ENCODE results near the gene KRTAP2-1.
"Not testable (repeated sequence)": the region's sequence is repeated elsewhere in the genome, so short reads cannot be mapped to it uniquely, and the experiment has no call there.

The KRTAP2-1 gene

DNA sequence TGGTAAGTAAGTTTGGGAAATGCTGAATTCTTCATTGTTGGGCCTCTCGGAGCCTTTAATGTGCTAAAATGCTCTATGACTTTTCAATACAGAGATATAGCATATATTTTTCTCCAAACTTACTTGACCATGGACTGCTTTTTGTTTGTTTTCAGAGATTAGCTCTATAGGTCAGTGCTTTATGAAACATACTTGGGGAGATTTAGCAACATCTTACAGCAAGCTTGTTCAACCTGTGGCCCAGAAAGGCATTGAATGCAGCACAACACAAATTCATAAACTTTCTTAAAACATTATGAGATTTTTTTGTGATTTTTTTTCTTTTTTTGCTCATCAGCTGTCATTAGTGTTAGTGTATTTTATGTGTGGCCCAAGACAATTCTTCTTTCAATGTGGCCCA lies 37.2 kb downstream of the KRTAP2-1 start:
- TF ChIP-seq, protein P1, sequence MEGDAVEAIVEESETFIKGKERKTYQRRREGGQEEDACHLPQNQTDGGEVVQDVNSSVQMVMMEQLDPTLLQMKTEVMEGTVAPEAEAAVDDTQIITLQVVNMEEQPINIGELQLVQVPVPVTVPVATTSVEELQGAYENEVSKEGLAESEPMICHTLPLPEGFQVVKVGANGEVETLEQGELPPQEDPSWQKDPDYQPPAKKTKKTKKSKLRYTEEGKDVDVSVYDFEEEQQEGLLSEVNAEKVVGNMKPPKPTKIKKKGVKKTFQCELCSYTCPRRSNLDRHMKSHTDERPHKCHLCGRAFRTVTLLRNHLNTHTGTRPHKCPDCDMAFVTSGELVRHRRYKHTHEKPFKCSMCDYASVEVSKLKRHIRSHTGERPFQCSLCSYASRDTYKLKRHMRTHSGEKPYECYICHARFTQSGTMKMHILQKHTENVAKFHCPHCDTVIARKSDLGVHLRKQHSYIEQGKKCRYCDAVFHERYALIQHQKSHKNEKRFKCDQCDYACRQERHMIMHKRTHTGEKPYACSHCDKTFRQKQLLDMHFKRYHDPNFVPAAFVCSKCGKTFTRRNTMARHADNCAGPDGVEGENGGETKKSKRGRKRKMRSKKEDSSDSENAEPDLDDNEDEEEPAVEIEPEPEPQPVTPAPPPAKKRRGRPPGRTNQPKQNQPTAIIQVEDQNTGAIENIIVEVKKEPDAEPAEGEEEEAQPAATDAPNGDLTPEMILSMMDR (IDR thresholded peaks at IDR 0.05; ENCODE audit: control insufficient read depth, extremely low read depth, insufficient read depth), result no peak
- DNase-seq (ENCODE audit: low read depth), result no peak
- no peak overlapping the region for H3K4me3 ChIP-seq (ENCODE audit: low read depth, low read length)

DNA sequence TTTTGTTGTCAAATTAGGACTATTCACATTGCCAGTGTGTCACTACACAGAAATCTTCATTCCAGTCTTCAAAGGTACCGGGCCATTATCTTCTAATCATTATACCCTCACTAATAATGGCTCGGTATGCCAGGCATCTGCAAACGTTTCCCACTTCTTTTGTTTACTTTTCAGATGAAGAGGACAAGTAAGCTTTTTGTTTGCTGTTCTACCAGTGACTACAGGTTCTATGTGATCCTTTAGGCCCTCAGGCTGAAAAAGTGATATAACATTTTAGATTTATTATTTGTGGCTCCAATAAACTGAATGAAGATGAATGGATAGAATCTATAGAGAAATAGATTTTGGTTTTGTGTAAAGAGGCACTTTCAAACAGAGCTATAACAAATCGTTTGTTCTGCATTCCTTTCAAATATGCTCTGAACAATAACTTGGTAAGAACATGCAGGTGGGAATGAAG lies 37.8 kb downstream of the KRTAP2-1 start:
- peak; percentile 81 for DNase-seq (ENCODE audit: low read depth)

DNA sequence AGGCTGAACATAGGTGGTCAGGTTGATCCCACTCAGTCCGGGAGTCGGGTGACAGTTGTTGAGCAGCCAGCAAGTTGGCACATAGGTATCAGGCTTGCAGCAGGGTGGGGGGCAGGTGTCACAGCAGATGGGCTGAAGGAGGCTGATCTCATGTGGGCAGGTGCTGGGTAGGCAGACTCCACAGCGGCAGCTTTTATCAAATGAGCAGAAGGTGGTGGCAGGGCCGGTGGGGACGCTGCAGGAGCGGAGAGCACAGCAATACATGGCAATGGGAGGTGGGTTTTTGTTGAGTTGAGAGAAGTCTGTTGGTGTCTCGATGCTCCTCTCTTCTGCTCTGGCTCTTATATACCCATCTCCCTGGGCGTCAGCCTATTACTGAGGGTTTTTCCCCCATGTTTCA lies 38.3 kb downstream of the KRTAP2-1 start, which contains the start of gene KRTAP3-1:
Gene KRTAP3-1, minus strand, starts transcription at position 318 of the 400 bp plus-strand sequence. Its CDS starts 54 bp downstream, at position 264.
- TF ChIP-seq, protein P1 (IDR thresholded peaks at IDR 0.05; ENCODE audit: control insufficient read depth, extremely low read depth, insufficient read depth), result no peak
- no peak within 1 kb of the TSS for H3K4me3 ChIP-seq (ENCODE audit: low read depth, low read length)
- no peak for DNase-seq (ENCODE audit: low read depth)

More for the DNA sequence above, 37.8 kb downstream of the KRTAP2-1 start:
- H3K4me3 ChIP-seq (ENCODE audit: low read depth, low read length), result no peak overlapping the region
- TF ChIP-seq, protein P1 (IDR thresholded peaks at IDR 0.05; ENCODE audit: control insufficient read depth, extremely low read depth, insufficient read depth), result no peak

DNA sequence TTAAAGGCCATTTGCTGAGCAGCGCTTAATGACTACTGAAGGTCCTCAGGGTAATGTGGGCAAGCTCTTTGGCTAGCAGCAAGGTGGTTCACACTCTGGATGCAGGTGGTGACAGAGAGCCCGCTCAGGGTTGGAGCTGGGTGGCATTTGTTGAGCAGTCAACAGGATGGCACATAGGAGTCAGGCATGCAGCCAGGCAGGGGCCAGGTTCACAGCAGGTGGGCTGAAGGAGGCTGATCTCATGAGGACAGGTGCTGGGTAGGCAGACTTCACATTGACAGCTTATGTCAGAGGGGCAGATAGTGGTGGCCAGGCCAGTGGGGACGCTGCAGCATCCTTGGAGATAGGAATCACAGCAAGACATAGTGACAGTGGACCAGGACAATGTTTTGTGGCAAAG lies 42.7 kb downstream of the KRTAP2-1 start:
- H3K4me3 ChIP-seq (ENCODE audit: low read depth, low read length), result no peak overlapping the region
- DNase-seq (ENCODE audit: low read depth), result no peak
- TF ChIP-seq, protein P1 (IDR thresholded peaks at IDR 0.05; ENCODE audit: control insufficient read depth, extremely low read depth, insufficient read depth), result no peak

DNA sequence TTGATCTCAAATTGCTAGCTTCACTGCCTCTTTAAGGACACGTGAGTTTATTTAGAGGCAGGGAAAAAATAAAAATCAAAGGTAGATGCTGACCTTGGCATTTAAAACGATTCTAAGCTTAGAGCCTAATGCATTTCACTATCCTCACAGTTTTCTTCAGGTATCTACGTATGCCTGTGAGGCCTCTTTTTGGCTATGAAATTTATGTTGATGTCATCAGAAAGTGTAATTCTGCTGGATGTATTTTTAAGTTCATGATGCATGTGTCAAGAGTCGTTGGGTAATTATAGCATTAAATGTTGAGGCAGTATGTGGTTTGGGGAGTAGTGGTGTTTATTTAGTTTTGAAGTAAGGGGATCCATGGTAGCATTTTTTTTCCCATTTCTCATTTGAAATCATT lies 43.2 kb downstream of the KRTAP2-1 start:
- H3K4me3 ChIP-seq (ENCODE audit: low read depth, low read length), result no peak overlapping the region
- TF ChIP-seq, protein P1 (IDR thresholded peaks at IDR 0.05; ENCODE audit: control insufficient read depth, extremely low read depth, insufficient read depth), result no peak
- DNase-seq (ENCODE audit: low read depth), result no peak

DNA sequence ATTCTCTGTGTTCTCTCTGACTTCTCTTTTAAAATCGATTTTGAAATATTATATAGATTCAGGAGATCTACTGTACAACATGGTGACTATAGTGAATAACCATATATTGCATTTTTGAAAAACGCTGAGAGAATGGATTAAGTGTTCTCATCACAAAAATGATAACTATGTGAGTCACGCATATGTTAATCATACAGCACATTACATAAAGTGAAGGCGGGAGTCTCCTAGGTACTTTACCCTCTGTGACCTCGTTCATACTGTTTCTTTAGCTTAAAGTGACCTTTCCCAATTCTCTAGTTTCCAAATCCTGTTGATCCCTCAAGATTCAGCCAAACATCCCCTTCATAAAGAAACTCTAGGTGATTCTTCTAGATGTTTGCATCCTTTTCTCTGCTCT lies 44.3 kb downstream of the KRTAP2-1 start:
- DNase-seq (ENCODE audit: low read depth), result no peak
- TF ChIP-seq, protein P1 (IDR thresholded peaks at IDR 0.05; ENCODE audit: control insufficient read depth, extremely low read depth, insufficient read depth), result no peak
- no peak overlapping the region for H3K4me3 ChIP-seq (ENCODE audit: low read depth, low read length)

DNA sequence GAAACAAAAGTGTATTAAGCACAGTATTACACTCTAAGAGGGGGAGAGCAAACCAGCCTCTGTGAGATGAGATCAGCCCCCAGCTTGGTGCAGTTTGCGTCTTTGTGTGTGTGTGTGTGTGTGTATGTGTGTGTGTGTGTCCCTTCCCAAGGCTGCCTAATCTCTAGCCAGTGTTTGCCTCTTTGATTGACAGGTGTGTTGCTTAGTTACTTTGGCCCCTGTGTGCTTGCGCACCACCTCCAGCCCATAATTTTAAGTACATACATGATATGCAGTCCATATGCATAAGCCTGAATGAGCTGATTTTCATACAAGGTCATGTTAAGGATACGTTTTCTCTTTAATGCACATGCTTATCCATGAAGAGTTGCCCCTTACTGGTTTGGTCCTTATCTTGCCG lies 45.3 kb downstream of the KRTAP2-1 start:
- no peak for DNase-seq (ENCODE audit: low read depth)
- TF ChIP-seq, protein P1 (IDR thresholded peaks at IDR 0.05; ENCODE audit: control insufficient read depth, extremely low read depth, insufficient read depth), result no peak
- no peak overlapping the region for H3K4me3 ChIP-seq (ENCODE audit: low read depth, low read length)

DNA sequence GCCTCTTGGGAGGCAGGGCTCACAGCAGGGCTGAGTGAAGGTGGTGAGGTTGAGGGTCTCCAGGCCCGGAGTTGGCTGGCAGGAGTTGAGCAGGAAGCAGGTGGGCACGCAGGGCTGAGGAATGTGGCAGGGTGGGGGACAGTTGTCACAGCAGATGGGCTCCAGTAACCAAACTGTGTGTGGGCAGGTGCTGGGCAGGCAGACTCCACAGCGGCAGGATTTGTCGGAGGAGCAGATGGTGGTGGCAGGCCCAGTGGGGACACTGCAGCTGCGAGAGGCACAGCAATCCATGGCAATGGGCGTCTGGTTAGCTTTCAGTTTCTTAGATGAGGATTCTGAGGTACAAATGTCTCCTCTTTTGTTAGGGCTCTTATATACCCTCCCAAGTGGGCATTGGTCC lies 47.6 kb downstream of the KRTAP2-1 start, which contains the start of gene KRTAP3-2:
Gene KRTAP3-2, minus strand, starts transcription at position 344 of the 400 bp plus-strand sequence. Its CDS starts 53 bp downstream, at position 291.
- H3K4me3 ChIP-seq (ENCODE audit: low read depth, low read length); DNase-seq (ENCODE audit: low read depth): not testable (repeated sequence)
